HEK293 (cell line): ENCODE data around the gene NAPA.

ENCODE experiments used
- GLIS1 ChIP-seq: fragments of 450-650 bp; formaldehyde crosslinking; IDR thresholded peaks from 2 replicates; pipeline ENCODE4 v1.5.1; 2016; ENCODE audit warnings: missing biosample characterization, missing genetic modification characterization
- OSR2 ChIP-seq: fragments of 450-650 bp; formaldehyde crosslinking; IDR thresholded peaks from 2 replicates; pipeline ENCODE4 v1.5.1; 2016; ENCODE audit warnings: missing biosample characterization, missing genetic modification characterization
- TRIM28 ChIP-seq: IDR thresholded peaks from 2 replicates; pipeline ENCODE4 v1.6.1; 2011; ENCODE audit warnings: low read length, control low read depth, borderline replicate concordance
- YY1 ChIP-seq: fragments of 450-650 bp; formaldehyde crosslinking; IDR thresholded peaks from 2 replicates; pipeline ENCODE4 v1.5.1; 2018; ENCODE audit warnings: missing biosample characterization, missing genetic modification characterization
- ZFP3 ChIP-seq: fragments of 450-650 bp; formaldehyde crosslinking; IDR thresholded peaks from 2 replicates; pipeline ENCODE4 v1.5.1; 2016; ENCODE audit warnings: low read depth, missing biosample characterization, missing genetic modification characterization
- ZNF174 ChIP-seq: fragments of 450-650 bp; formaldehyde crosslinking; IDR thresholded peaks from 2 replicates; pipeline ENCODE4 v1.5.0; 2017; ENCODE audit warnings: missing biosample characterization, mild to moderate bottlenecking, missing genetic modification characterization
- ZNF175 ChIP-seq: fragments of 450-650 bp; formaldehyde crosslinking; IDR thresholded peaks from 2 replicates; pipeline ENCODE4 v1.5.1; 2016; ENCODE audit warnings: missing biosample characterization, missing genetic modification characterization
- ZNF560 ChIP-seq: fragments of 450-650 bp; formaldehyde crosslinking; IDR thresholded peaks from 2 replicates; pipeline ENCODE4 v1.5.1; 2017; ENCODE audit warnings: missing biosample characterization, missing genetic modification characterization, borderline replicate concordance
- TF ChIP-seq, protein P1 (sequence below): fragments of 450-650 bp; formaldehyde crosslinking; IDR thresholded peaks from 2 replicates; pipeline ENCODE4 v1.5.1; 2016; ENCODE audit warnings: missing biosample characterization, missing genetic modification characterization
- TF ChIP-seq, protein P2 (sequence below): sonication (generic); formaldehyde crosslinking; IDR thresholded peaks from 2 replicates; pipeline ENCODE4 v1.8.1; 2022; ENCODE audit warnings: mild to moderate bottlenecking, moderate library complexity, missing genetic modification reagents

DNA sequence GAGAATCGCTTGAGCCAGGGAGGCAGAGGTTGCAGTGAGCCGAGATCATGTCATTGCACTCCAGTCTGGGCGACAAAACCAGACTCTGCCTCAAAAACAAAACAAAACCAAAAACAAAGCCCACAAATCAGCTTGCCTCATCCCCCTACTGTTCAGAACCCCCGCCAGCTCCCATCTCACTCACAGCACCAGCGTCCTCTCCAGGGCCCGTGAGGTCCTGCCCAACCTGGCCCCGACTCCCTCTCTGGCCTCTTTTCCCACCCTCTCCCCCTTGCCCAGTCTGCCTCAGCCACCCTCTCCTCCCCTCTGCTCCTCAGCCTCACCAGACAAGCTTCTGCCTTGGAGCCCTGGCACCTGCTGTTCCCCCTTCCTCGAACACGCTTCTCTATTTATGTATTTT is 46.9 kb downstream of the NAPA start:
- no peak for TF ChIP-seq ZNF174 (tag by site-specific recombination)
- TF ChIP-seq, protein P1, sequence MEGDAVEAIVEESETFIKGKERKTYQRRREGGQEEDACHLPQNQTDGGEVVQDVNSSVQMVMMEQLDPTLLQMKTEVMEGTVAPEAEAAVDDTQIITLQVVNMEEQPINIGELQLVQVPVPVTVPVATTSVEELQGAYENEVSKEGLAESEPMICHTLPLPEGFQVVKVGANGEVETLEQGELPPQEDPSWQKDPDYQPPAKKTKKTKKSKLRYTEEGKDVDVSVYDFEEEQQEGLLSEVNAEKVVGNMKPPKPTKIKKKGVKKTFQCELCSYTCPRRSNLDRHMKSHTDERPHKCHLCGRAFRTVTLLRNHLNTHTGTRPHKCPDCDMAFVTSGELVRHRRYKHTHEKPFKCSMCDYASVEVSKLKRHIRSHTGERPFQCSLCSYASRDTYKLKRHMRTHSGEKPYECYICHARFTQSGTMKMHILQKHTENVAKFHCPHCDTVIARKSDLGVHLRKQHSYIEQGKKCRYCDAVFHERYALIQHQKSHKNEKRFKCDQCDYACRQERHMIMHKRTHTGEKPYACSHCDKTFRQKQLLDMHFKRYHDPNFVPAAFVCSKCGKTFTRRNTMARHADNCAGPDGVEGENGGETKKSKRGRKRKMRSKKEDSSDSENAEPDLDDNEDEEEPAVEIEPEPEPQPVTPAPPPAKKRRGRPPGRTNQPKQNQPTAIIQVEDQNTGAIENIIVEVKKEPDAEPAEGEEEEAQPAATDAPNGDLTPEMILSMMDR (tag by site-specific recombination): no peak
- TF ChIP-seq OSR2 (tag by site-specific recombination): no peak
- TF ChIP-seq ZNF560: no peak
- TF ChIP-seq ZNF175 (tag by site-specific recombination): no peak
- no peak for TF ChIP-seq TRIM28
- no peak for TF ChIP-seq YY1 (tag by site-specific recombination)
- no peak for TF ChIP-seq GLIS1 (tag by site-specific recombination)
- TF ChIP-seq ZFP3 (tag by site-specific recombination): no peak
- TF ChIP-seq, protein P2, sequence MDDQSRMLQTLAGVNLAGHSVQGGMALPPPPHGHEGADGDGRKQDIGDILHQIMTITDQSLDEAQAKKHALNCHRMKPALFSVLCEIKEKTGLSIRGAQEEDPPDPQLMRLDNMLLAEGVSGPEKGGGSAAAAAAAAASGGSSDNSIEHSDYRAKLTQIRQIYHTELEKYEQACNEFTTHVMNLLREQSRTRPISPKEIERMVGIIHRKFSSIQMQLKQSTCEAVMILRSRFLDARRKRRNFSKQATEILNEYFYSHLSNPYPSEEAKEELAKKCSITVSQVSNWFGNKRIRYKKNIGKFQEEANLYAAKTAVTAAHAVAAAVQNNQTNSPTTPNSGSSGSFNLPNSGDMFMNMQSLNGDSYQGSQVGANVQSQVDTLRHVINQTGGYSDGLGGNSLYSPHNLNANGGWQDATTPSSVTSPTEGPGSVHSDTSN (CRISPR knock-in tag): no peak
